Gastroesophageal sphincter (tissue), 4 donors: Measurements from ENCODE around the gene FGA. TPM values are rescaled to one million over a fixed set of nuclear protein-coding genes. Genes with fewer than 3 reads are reported as not detected.

Experiments used
- ATAC-seq: fragments of 150-250 bp; one replicate; pipeline ENCODE4 v1.9.1; 2016; ENCODE audit warnings: mild to moderate bottlenecking, moderate library complexity
- H3K27ac ChIP-seq, 4 donors: fragments of 200-600 bp; sonication (generic) in 3 of 4; 1 replicate in 3 of 4; 2 replicates in 1 of 4; pipeline ENCODE4 v1.5.1; 2016 to 2019
- H3K27me3 ChIP-seq: fragments of 200-600 bp; sonication (generic); one replicate; pipeline ENCODE4 v1.5.1; 2019
- H3K36me3 ChIP-seq, 2 donors: fragments of 200-600 bp; sonication (generic); one replicate each; pipeline ENCODE4 v1.5.1; 2019; ENCODE audit warnings: control low read depth in 1 of 2
- H3K4me1 ChIP-seq, 3 donors: fragments of 200-600 bp; sonication (generic); 1 replicate in 2 of 3; 2 replicates in 1 of 3; pipeline ENCODE4 v1.5.1; 2016 to 2019; ENCODE audit warnings: control low read depth in 2 of 3
- H3K4me3 ChIP-seq, 2 donors: fragments of 200-600 bp; sonication (generic); one replicate each; pipeline ENCODE4 v1.5.1; 2019; ENCODE audit warnings: mild to moderate bottlenecking in 1 of 2, moderate library complexity in 1 of 2
- H3K9me3 ChIP-seq, 3 donors: fragments of 200-600 bp; sonication (generic); one replicate each; pipeline ENCODE4 v1.5.1; 2017 to 2019; ENCODE audit warnings: control low read depth in 2 of 3
- CTCF ChIP-seq, 4 experiments: fragments of 200-600 bp in 2 of 4; fragments of 450-650 bp in 2 of 4; sonication (generic) in 1 of 4; IDR thresholded peaks; one replicate each; pipeline ENCODE4 v1.5.1; 2017 to 2019; ENCODE audit warnings: antibody characterized with exemption in 4 of 4, mild to moderate bottlenecking in 2 of 4, moderate library complexity in 2 of 4
- EP300 ChIP-seq: sonication (generic); formaldehyde crosslinking; IDR thresholded peaks from one replicate; pipeline ENCODE4 v1.6.1; 2017; ENCODE audit warnings: antibody characterized with exemption, mild to moderate bottlenecking
- POLR2A ChIP-seq, 2 donors: fragments of 450-650 bp; IDR thresholded peaks; one replicate each; pipeline ENCODE4 v1.6.1; 2017; ENCODE audit warnings: antibody characterized with exemption in 2 of 2, mild to moderate bottlenecking in 2 of 2, moderate library complexity in 1 of 2
- POLR2AphosphoS5 ChIP-seq: sonication (generic); formaldehyde crosslinking; IDR thresholded peaks from one replicate; pipeline ENCODE4 v1.6.1; 2017; ENCODE audit warnings: antibody characterized with exemption
- WGBS, 2 donors: methylation state at CpG; one replicate each; pipeline ENCODE4 v1.1.5; 2018; ENCODE audit warnings: low coverage in 1 of 2; 5-methylcytosine and 5-hydroxymethylcytosine counted together
- total RNA-seq, 4 donors: library from RNA; depleted of rRNA; stranded (reverse); fragments of >200 nt; gene quantifications; one replicate each; pipeline ENCODE4 v1.1.0, GENCODE V29; 2016

The FGA gene
- total RNA-seq, 4 donors from 2014 or later, result 0.12 TPM; not detected in 3

DNA sequence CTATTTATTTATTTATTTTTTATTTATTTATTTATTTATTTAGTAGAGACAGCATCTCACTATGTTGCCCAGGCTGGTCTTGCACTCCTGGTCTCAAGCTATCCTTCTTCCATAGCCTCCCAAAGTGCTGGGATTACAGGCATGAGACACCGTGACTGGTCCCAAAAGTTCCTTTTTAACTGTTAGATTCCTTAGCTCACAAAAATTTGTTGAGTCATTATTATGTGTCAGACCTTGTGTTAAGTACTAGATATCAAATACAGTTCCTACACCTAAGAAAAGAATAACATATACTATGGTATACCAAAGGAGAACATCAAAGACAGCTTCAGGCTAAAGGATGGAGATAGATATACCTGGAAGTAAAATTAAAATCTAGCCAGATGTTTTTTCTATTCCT is 11.6 kb downstream of the FGA start:
- no peak for ATAC-seq

GRCh38 chr4:154577324-154577723 is 13.2 kb downstream of the FGA start:
- no peaks in the 10 kb centered on the region for H3K27me3 ChIP-seq
- 71 to 80% methylated on average over 1 to 2 of the region's 2 CpGs for WGBS, 2 donors
- no peaks in the 10 kb centered on the region for H3K36me3 ChIP-seq
- no peaks in the 10 kb centered on the region for H3K4me1 ChIP-seq
- ATAC-seq, result no peak
- H3K27ac ChIP-seq, result no peak overlapping the region
- H3K4me3 ChIP-seq, result no peak overlapping the region
- no peak for TF ChIP-seq CTCF (IDR thresholded peaks at IDR 0.05)
- no peak for TF ChIP-seq POLR2A (IDR thresholded peaks at IDR 0.05)
- TF ChIP-seq EP300, result no peak
- TF ChIP-seq POLR2AphosphoS5, result no peak
- no peaks in the 10 kb centered on the region for H3K9me3 ChIP-seq

More for the DNA sequence above, 11.6 kb downstream of the FGA start:
- no peaks in the 10 kb centered on the region for H3K9me3 ChIP-seq
- H3K27me3 ChIP-seq, result no peaks in the 10 kb centered on the region
- WGBS, 2 donors, result 47% methylated on average over 1 of the region's 1 CpG; no CpG with 5 or more reads in 1 of the 2 donors
- H3K4me3 ChIP-seq, result no peak overlapping the region
- no peak overlapping the region for H3K27ac ChIP-seq
- no peaks in the 10 kb centered on the region for H3K4me1 ChIP-seq
- no peaks in the 10 kb centered on the region for H3K36me3 ChIP-seq
- TF ChIP-seq CTCF (IDR thresholded peaks at IDR 0.05), result no peak
- no peak for TF ChIP-seq POLR2A (IDR thresholded peaks at IDR 0.05)
- TF ChIP-seq POLR2AphosphoS5, result no peak
- TF ChIP-seq EP300, result no peak

DNA sequence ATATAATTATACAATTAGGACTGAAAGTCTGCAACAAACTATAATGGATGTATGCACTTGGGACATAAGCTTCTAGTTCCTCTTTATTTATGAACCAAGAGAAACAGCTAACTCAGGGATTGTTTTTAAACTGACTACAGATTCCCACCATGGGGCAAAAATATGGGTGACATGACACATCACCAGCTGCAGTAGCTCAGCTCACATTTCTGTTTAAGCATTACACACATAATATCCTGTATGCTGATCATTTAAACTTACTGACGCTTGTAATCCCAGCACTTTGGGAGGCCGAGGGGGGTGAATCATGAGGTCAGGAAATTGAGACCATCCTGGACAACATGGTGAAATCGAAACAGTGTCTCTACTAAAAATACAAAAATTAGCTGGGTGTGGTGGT is 16.2 kb downstream of the FGA start:
- Histone ChIP-seq H3K4me1 (no peaks in the 10 kb centered on the region), H3K27ac (no peak overlapping the region), H3K27me3 (no peaks in the 10 kb centered on the region), H3K36me3 (no peaks in the 10 kb centered on the region), H3K9me3 (no peaks in the 10 kb centered on the region), H3K4me3 (no peak overlapping the region)
- 36 to 47% methylated on average over 3 of the region's 3 CpGs for WGBS, 2 donors
- no peak for ATAC-seq
- no peak for TF ChIP-seq CTCF (IDR thresholded peaks at IDR 0.05)
- no peak for TF ChIP-seq EP300
- no peak for TF ChIP-seq POLR2A (IDR thresholded peaks at IDR 0.05)
- no peak for TF ChIP-seq POLR2AphosphoS5

DNA sequence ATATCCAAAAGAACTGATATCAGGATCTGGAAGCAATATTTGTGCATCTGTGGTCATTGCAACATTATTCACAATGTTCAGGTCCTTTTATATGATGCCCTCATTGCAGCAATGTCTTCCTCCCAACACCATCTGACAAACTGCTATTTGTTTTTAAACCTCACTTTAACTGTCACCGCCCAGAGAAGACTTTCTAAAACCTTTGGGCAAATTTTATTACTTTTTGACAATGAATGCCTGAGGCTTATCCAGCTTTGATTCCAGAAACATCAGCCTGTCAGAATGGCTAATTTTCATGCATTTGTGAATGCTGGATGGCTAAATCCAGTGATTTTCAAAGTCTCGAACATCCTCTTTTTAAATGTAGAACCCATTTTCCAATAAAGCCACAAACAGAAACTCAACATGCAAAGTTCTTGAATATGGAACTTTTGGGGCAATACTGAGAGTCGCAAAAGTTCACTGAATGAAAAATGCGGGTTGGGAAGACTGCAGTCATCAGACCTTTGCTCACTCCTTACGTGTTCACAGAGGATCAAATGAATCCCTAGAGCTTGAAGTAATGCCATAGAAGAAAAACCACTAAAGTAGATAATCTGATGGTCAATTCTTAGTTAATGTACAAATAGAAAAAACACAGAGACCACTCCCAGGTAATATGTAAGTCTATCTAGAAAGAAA is 17.2 kb downstream of the FGA start:
- H3K4me3 ChIP-seq, result no peak overlapping the region
- TF ChIP-seq EP300 (no peak), POLR2AphosphoS5 (no peak), POLR2A (IDR thresholded peaks at IDR 0.05) (no peak), CTCF (IDR thresholded peaks at IDR 0.05) (no peak)
- no peak overlapping the region for H3K27ac ChIP-seq
- no peaks in the 10 kb centered on the region for H3K4me1 ChIP-seq
- H3K27me3 ChIP-seq, result no peaks in the 10 kb centered on the region
- ATAC-seq, result no peak
- H3K36me3 ChIP-seq, result no peaks in the 10 kb centered on the region
- H3K9me3 ChIP-seq, result no peaks in the 10 kb centered on the region
- WGBS, 2 donors, result 90 to 91% methylated on average over 4 to 5 of the region's 5 CpGs

GRCh38 chr4:154569584-154569983 is 21.0 kb downstream of the FGA start:
- no peak overlapping the region for H3K27ac ChIP-seq
- TF ChIP-seq EP300 (no peak), CTCF (IDR thresholded peaks at IDR 0.05) (no peak)

More at GRCh38 chr4:154569584-154569983, 21.0 kb downstream of the FGA start:
- no peaks in the 10 kb centered on the region for H3K9me3 ChIP-seq
- 68 to 96% methylated on average over 2 to 5 of the region's 5 CpGs for WGBS, 2 donors
- no peak overlapping the region for H3K4me3 ChIP-seq
- H3K36me3 ChIP-seq, result no peaks in the 10 kb centered on the region
- no peak for ATAC-seq
- H3K4me1 ChIP-seq, result no peaks in the 10 kb centered on the region
- H3K27me3 ChIP-seq, result no peaks in the 10 kb centered on the region
